CD14-positive monocyte (primary cell): ENCODE data around the gene SOX9. TPM values are rescaled to one million over a fixed set of nuclear protein-coding genes. Genes with fewer than 3 reads are reported as not detected.

ENCODE experiments used
- DNase-seq, 3 donors: peaks; one replicate each; pipeline ENCODE4 v3.0.0-alpha.2; 2011 to 2022
- H2AFZ ChIP-seq: 2 replicates; pipeline ENCODE4 v1.6.0; 2012; ENCODE audit warnings: mild to moderate bottlenecking, low read depth, low read length, inconsistent platforms; ENCODE audit not compliant: insufficient read depth, poor library complexity, severe bottlenecking
- H3K27ac ChIP-seq, 2 donors: 1 replicate in 1 of 2; 2 replicates in 1 of 2; pipeline ENCODE4 v1.5.1; 2012 to 2013; ENCODE audit warnings: low read length in 2 of 2, control low read depth in 1 of 2, inconsistent platforms in 1 of 2, low read depth in 1 of 2, mild to moderate bottlenecking in 1 of 2
- H3K27me3 ChIP-seq, 2 donors: one replicate each; pipeline versions ENCODE4 v1.6.0 to v1.6.1; 2011 to 2013; ENCODE audit warnings: low read length in 2 of 2; ENCODE audit not compliant: control insufficient read depth in 2 of 2, insufficient read depth in 2 of 2
- H3K36me3 ChIP-seq, 2 donors: replicated peaks in 1 of 2; 1 replicate in 1 of 2; 2 replicates in 1 of 2; pipeline versions ENCODE4 v1.5.1 to v1.6.1; 2012 to 2013; ENCODE audit warnings: low read length in 2 of 2, control low read depth in 1 of 2, inconsistent platforms in 1 of 2, mild to moderate bottlenecking in 1 of 2; ENCODE audit not compliant: insufficient read depth in 2 of 2, control insufficient read depth in 1 of 2
- H3K4me1 ChIP-seq, 2 donors: 1 replicate in 1 of 2; 2 replicates in 1 of 2; pipeline versions ENCODE4 v1.5.1 to v1.6.1; 2012 to 2013; ENCODE audit warnings: low read length in 2 of 2, control low read depth in 1 of 2, inconsistent platforms in 1 of 2, mild to moderate bottlenecking in 1 of 2, moderate library complexity in 1 of 2; ENCODE audit not compliant: insufficient read depth in 2 of 2, control insufficient read depth in 1 of 2
- H3K4me2 ChIP-seq: replicated peaks from 2 replicates; pipeline ENCODE3; 2012; ENCODE audit warnings: low read length, moderate library complexity, mild to moderate bottlenecking; ENCODE audit not compliant: poor library complexity, severe bottlenecking; ENCODE audit errors: extremely low read depth
- H3K4me3 ChIP-seq, 3 experiments: fragments of 200-600 bp in 1 of 3; sonication (generic) in 1 of 3; replicated peaks in 1 of 3; 1 replicate in 2 of 3; 2 replicates in 1 of 3; pipeline ENCODE4 v1.5.1; 2011 to 2013; ENCODE audit warnings: low read length in 3 of 3, mild to moderate bottlenecking in 3 of 3, control low read depth in 2 of 3, low read depth in 2 of 3, inconsistent platforms in 1 of 3, moderate library complexity in 1 of 3
- H3K79me2 ChIP-seq: 2 replicates; pipeline ENCODE4 v1.6.0; 2012; ENCODE audit warnings: mild to moderate bottlenecking, control low read depth, inconsistent platforms, low read length, moderate library complexity; ENCODE audit not compliant: insufficient read depth
- H3K9ac ChIP-seq: 2 replicates; pipeline ENCODE4 v1.6.0; 2017; ENCODE audit warnings: low read length, mild to moderate bottlenecking; ENCODE audit not compliant: insufficient read depth, poor library complexity, severe bottlenecking
- H3K9me3 ChIP-seq, 2 donors: replicated peaks in 1 of 2; 1 replicate in 1 of 2; 2 replicates in 1 of 2; pipeline versions ENCODE4 v1.5.1 to v1.6.1; 2012 to 2013; ENCODE audit warnings: low read length in 2 of 2, control low read depth in 1 of 2; ENCODE audit not compliant: control insufficient read depth in 1 of 2, insufficient read depth in 1 of 2
- H4K20me1 ChIP-seq: 2 replicates; pipeline ENCODE4 v1.6.0; 2012; ENCODE audit warnings: mild to moderate bottlenecking, low read length, control low read depth, moderate library complexity; ENCODE audit not compliant: insufficient read depth
- H3K27ac Mint-ChIP-seq, 7 donors: one replicate each; pipeline ENCODE4 v1.8.0; 2020; ENCODE audit warnings: mild to moderate bottlenecking in 7 of 7, mixed read lengths in 7 of 7, moderate library complexity in 6 of 7, inconsistent platforms in 2 of 7
- H3K27me3 Mint-ChIP-seq, 3 donors: one replicate each; pipeline ENCODE4 v1.8.0; 2021 to 2022; ENCODE audit warnings: low read depth in 3 of 3, mild to moderate bottlenecking in 3 of 3, mixed read lengths in 3 of 3, moderate library complexity in 3 of 3, inconsistent platforms in 1 of 3
- H3K36me3 Mint-ChIP-seq, 2 donors: one replicate each; pipeline ENCODE4 v1.8.0; 2020; ENCODE audit warnings: mixed read lengths in 2 of 2, inconsistent platforms in 1 of 2, mild to moderate bottlenecking in 1 of 2
- H3K4me1 Mint-ChIP-seq: one replicate; pipeline ENCODE4 v1.8.0; 2020; ENCODE audit warnings: mild to moderate bottlenecking, mixed read lengths
- H3K4me3 Mint-ChIP-seq, 2 donors: one replicate each; pipeline ENCODE4 v1.8.0; 2020; ENCODE audit warnings: mild to moderate bottlenecking in 2 of 2, mixed read lengths in 2 of 2, moderate library complexity in 1 of 2
- H3K9me3 Mint-ChIP-seq, 7 donors: one replicate each; pipeline ENCODE4 v1.8.0; 2020 to 2022; ENCODE audit warnings: mixed read lengths in 7 of 7, mild to moderate bottlenecking in 6 of 7, moderate library complexity in 6 of 7, inconsistent platforms in 2 of 7
- CTCF ChIP-seq: fragments of 200-600 bp; IDR thresholded peaks from one replicate; pipeline ENCODE4 v1.8.0; 2022; ENCODE audit warnings: antibody characterized with exemption, mild to moderate bottlenecking
- WGBS: methylation state at CpG from one replicate; pipeline ENCODE4 v1.1.5; 2013; ENCODE audit warnings: missing lambda C conversion rate; ENCODE audit not compliant: insufficient coverage; 5-methylcytosine and 5-hydroxymethylcytosine counted together
- intact Hi-C, 2 donors: fragments of 100-400 bp; cut with micrococcal nuclease; formaldehyde crosslinking; loops; one replicate each; pipeline versions ENCODE4 v1.15.0 to v1.15.1; 2023
- polyA plus RNA-seq, 3 donors: library from polyadenylated mRNA; depleted of rRNA in 1 of 3; unstranded in 2 of 3; stranded (reverse) in 1 of 3; fragments of 300-500 nt in 2 of 3; fragments of >200 nt in 1 of 3; fragmentation: Illumina TruSeq in 2 of 3; gene quantifications; 1 replicate in 2 of 3; 2 replicates in 1 of 3; pipeline ENCODE4 v1.2.3, GENCODE V29; 2012 to 2021

Gene SOX9
- polyA plus RNA-seq, 3 donors, result not detected

- Histone ChIP-seq H3K9me3 (peaks cover 0 to 55% of the 10 kb centered on the region in 2 donors), H3K4me2 (no peak overlapping the region), H3K9ac (no peak overlapping the region), H3K36me3 (no peaks in the 10 kb centered on the region), H3K27me3 (peaks cover 78 to 99% of the 10 kb centered on the region in 2 donors), H4K20me1 (no peaks in the 10 kb centered on the region), H3K4me3 (no peak overlapping the region), H2AFZ (no peak overlapping the region), H3K4me1 (no peaks in the 10 kb centered on the region), H3K27ac (no peak overlapping the region), H3K79me2 (no peaks in the 10 kb centered on the region)
- TF ChIP-seq CTCF, result peak; percentile 75
- H3K27ac Mint-ChIP-seq, result no peak overlapping the region
- peaks cover 6% of the 10 kb centered on the region for H3K4me1 Mint-ChIP-seq
- H3K36me3 Mint-ChIP-seq, result peaks cover 3 to 5% of the 10 kb centered on the region in 2 donors
- WGBS, result 7% methylated on average over 16 of the region's 24 CpGs
- peak overlapping the region in 1 of 2 donors; percentile 81 for H3K4me3 Mint-ChIP-seq
- intact Hi-C loops, result no loop called here
- H3K9me3 Mint-ChIP-seq, result peaks cover 0 to 39% (median 24%) of the 10 kb centered on the region in 7 donors
- DNase-seq, result peak in 2 of 3 donors; percentile 2 to 10
- peaks cover 91 to 95% (median 91%) of the 10 kb centered on the region in 3 donors for H3K27me3 Mint-ChIP-seq
Measured at GRCh38 chr17:72118335-72119076, 2.3 kb upstream of the SOX9 start.

- H3K9me3 Mint-ChIP-seq, result peaks cover 0 to 43% (median 26%) of the 10 kb centered on the region in 7 donors
- peaks cover 3 to 7% of the 10 kb centered on the region in 2 donors for H3K36me3 Mint-ChIP-seq
- DNase-seq, result no peak
- Histone ChIP-seq H3K9ac (no peak overlapping the region), H3K9me3 (peaks cover 0 to 55% of the 10 kb centered on the region in 2 donors), H4K20me1 (no peaks in the 10 kb centered on the region), H3K4me1 (no peaks in the 10 kb centered on the region), H3K36me3 (no peaks in the 10 kb centered on the region), H3K27ac (no peak overlapping the region), H2AFZ (no peak overlapping the region), H3K4me3 (no peak overlapping the region), H3K4me2 (no peak overlapping the region), H3K27me3 (peaks cover 80 to 98% of the 10 kb centered on the region in 2 donors), H3K79me2 (no peaks in the 10 kb centered on the region)
- no peak overlapping the region for H3K27ac Mint-ChIP-seq
- peak overlapping the region in 1 of 2 donors; percentile 77 for H3K4me3 Mint-ChIP-seq
- peaks cover 6% of the 10 kb centered on the region for H3K4me1 Mint-ChIP-seq
- H3K27me3 Mint-ChIP-seq, result peaks cover 90 to 94% (median 93%) of the 10 kb centered on the region in 3 donors
- intact Hi-C loops, result no loop called here
- 13% methylated on average over 13 of the region's 22 CpGs for WGBS
- TF ChIP-seq CTCF, result no peak
Measured at GRCh38 chr17:72119077-72119872, 1.5 kb upstream of the SOX9 start.
